MCF 10A (cell line): ENCODE data around the gene TSPAN19. TPM values are rescaled to one million over a fixed set of nuclear protein-coding genes. Genes with fewer than 3 reads are reported as not detected.

ENCODE experiments used
- Bru-seq: library from RNA; stranded (reverse); fragments of 400-500 nt; gene quantifications from one replicate; lab custom pipeline; 2021; lab: Mats Ljungman, UMichigan
- BruChase-seq, 2 experiments: library from RNA; stranded (reverse); fragments of 400-500 nt; gene quantifications; one replicate each; lab custom pipeline; 2021; lab: Mats Ljungman, UMichigan
- BruUV-seq: library from RNA; stranded (reverse); fragments of 400-500 nt; replicated peaks from 2 replicates; lab custom pipeline; 2021; lab: Mats Ljungman, UMichigan
- CTCF ChIA-PET: fragments of 300-600 bp; sonication (Branson Sonifier 250); formaldehyde crosslinking; extraction: SDS; loops from one replicate; lab custom pipeline; 2021; ENCODE audit warnings: antibody characterized with exemption, inconsistent platforms; lab: Yijun Ruan, JAX
- POLR2A ChIA-PET: fragments of 300-600, 350-650 bp; sonication (Branson Sonifier 250); formaldehyde crosslinking; extraction: SDS; loops from one replicate; lab custom pipeline; 2020; ENCODE audit warnings: antibody characterized with exemption, inconsistent platforms; lab: Yijun Ruan, JAX
- DNase-seq: peaks from one replicate; pipeline ENCODE4 v3.0.0-alpha.2; 2018; ENCODE audit not compliant: unreplicated experiment
- H3K27ac Mint-ChIP-seq: one replicate; pipeline ENCODE4 v1.8.0; 2022; ENCODE audit warnings: mild to moderate bottlenecking, low read depth, mixed read lengths; ENCODE audit not compliant: unreplicated experiment
- H3K27me3 Mint-ChIP-seq: one replicate; pipeline ENCODE4 v1.8.0; 2022; ENCODE audit warnings: mixed read lengths; ENCODE audit not compliant: insufficient read depth, unreplicated experiment
- H3K36me3 Mint-ChIP-seq: one replicate; pipeline ENCODE4 v1.8.0; 2022; ENCODE audit warnings: mild to moderate bottlenecking, moderate library complexity, mixed read lengths; ENCODE audit not compliant: insufficient read depth, unreplicated experiment
- H3K4me1 Mint-ChIP-seq: one replicate; pipeline ENCODE4 v1.8.0; 2022; ENCODE audit warnings: mixed read lengths; ENCODE audit not compliant: insufficient read depth, unreplicated experiment
- H3K4me3 Mint-ChIP-seq: one replicate; pipeline ENCODE4 v1.8.0; 2022; ENCODE audit warnings: mild to moderate bottlenecking, moderate library complexity, mixed read lengths; ENCODE audit not compliant: unreplicated experiment
- H3K9me3 Mint-ChIP-seq: one replicate; pipeline ENCODE4 v1.8.0; 2022; ENCODE audit warnings: mixed read lengths; ENCODE audit not compliant: unreplicated experiment
- intact Hi-C: fragments of 100-400 bp; cut with micrococcal nuclease; formaldehyde crosslinking; loops from 2 replicates; pipeline ENCODE4 v1.14.1; 2022
- long read RNA-seq: library from polyadenylated mRNA; stranded (forward); transcript quantifications from one replicate; pipeline ENCODE4 v2.0.0, GENCODE V29; 2022
- total RNA-seq: library from RNA; stranded (reverse); gene quantifications from 2 replicates; pipeline ENCODE4 v1.2.3, GENCODE V29; 2022
- TF ChIP-seq, protein P1 (sequence below): fragments of 200-600 bp; IDR thresholded peaks from one replicate; pipeline ENCODE4 v1.8.0; 2022; ENCODE audit warnings: antibody characterized with exemption, mild to moderate bottlenecking; ENCODE audit not compliant: unreplicated experiment

TSPAN19 gene
- total RNA-seq = 0.63 and 1.1 TPM in 2 replicates
- Bru-seq, nascent RNA = percentile 36 among the genes with signal in this experiment
- percentile 23 among the genes with signal in this experiment for BruChase-seq, experiment 1, labeled RNA remaining after a 6-hour chase
- BruChase-seq, experiment 2, labeled RNA remaining after a 2-hour chase = percentile 28 among the genes with signal in this experiment
- long read RNA-seq, partial matches to known transcripts = 0 of 4 reads
- long read RNA-seq, other reads (novel, unspliced or antisense) = 4 of 4 reads

DNA sequence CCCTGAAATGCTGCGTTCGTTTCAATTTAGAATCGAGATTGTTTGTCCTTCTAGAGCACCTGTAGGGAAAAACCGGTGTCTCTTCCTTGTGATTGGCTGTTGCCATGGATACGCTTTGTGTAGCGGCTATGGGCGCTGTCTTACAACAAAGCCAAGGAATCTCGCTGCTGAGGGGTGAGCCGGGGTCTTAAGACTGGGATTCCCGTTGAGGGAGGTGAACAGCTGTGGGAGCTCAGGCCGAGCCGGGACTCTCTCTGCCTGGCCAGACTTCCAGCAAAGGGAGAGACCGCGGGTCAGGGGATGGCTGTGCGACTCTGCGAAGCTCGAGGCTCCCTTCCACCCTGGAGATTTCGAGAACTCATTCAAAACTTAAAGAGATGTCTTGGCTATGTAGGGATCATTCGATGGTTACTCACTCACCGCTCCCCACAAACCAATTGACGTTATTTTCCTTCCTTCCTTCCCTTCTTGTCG is at the start of gene TSPAN19, which contains the start of gene LRRIQ1:
Gene TSPAN19, minus strand, starts transcription at position 44 of the 474 bp plus-strand sequence. CDS start 6,331 bp downstream, outside the sequence.
Gene LRRIQ1, plus strand, starts transcription at position 118 of the 474 bp plus-strand sequence. CDS start 1,826 bp downstream, outside the sequence.
- H3K27me3 Mint-ChIP-seq = peaks cover 11% of the 10 kb centered on the region
- no peaks in the 10 kb centered on the region for H3K9me3 Mint-ChIP-seq
- peak within 1 kb of the TSS; percentile 92 for H3K4me3 Mint-ChIP-seq
- TF ChIP-seq, protein P1, sequence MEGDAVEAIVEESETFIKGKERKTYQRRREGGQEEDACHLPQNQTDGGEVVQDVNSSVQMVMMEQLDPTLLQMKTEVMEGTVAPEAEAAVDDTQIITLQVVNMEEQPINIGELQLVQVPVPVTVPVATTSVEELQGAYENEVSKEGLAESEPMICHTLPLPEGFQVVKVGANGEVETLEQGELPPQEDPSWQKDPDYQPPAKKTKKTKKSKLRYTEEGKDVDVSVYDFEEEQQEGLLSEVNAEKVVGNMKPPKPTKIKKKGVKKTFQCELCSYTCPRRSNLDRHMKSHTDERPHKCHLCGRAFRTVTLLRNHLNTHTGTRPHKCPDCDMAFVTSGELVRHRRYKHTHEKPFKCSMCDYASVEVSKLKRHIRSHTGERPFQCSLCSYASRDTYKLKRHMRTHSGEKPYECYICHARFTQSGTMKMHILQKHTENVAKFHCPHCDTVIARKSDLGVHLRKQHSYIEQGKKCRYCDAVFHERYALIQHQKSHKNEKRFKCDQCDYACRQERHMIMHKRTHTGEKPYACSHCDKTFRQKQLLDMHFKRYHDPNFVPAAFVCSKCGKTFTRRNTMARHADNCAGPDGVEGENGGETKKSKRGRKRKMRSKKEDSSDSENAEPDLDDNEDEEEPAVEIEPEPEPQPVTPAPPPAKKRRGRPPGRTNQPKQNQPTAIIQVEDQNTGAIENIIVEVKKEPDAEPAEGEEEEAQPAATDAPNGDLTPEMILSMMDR = no peak
- H3K27ac Mint-ChIP-seq = peak within 1 kb of the TSS; percentile 88
- POLR2A ChIA-PET = interaction anchor here (0.5 to 3.2 kb wide), 8 partner anchors 16 to 180 kb away, joined by 3 to 30 read pairs (median 4); partner anchors contain the start of gene SLC6A15
- CTCF ChIA-PET = interaction anchor here (0.6 to 2.3 kb wide), 10 partner anchors 11 to 371 kb away, joined by 3 to 11 read pairs (median 3); no protein-coding TSS in a partner anchor
- no peaks in the 10 kb centered on the region for H3K36me3 Mint-ChIP-seq
- intact Hi-C loops = loop anchor here (10.0 kb wide), 1 partner anchor 291 kb away; no protein-coding TSS in a partner anchor
- BruUV-seq = no TSS peak
- H3K4me1 Mint-ChIP-seq = no peaks in the 10 kb centered on the region
- DNase-seq = peak; percentile 93

DNA sequence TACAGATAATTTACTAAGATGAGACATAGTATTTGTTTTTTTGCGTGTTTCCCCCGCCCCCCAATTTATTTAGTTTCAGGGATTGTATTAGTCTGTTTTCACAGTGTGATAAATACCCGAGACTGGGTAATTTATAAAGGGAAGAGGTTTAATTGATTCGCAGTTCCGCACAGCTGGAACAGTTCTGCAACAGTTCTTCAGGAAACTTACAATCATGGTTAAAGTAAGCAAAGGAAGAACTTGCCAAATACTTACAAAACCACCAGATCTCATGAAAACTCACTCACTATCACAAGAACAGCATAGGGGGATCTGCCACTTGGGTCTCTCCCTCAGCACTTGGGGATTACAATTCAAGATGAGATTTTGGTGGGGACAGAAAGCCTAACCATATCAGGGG is 49.0 kb upstream of the TSPAN19 start:
- intact Hi-C loops = no loop called here

DNA sequence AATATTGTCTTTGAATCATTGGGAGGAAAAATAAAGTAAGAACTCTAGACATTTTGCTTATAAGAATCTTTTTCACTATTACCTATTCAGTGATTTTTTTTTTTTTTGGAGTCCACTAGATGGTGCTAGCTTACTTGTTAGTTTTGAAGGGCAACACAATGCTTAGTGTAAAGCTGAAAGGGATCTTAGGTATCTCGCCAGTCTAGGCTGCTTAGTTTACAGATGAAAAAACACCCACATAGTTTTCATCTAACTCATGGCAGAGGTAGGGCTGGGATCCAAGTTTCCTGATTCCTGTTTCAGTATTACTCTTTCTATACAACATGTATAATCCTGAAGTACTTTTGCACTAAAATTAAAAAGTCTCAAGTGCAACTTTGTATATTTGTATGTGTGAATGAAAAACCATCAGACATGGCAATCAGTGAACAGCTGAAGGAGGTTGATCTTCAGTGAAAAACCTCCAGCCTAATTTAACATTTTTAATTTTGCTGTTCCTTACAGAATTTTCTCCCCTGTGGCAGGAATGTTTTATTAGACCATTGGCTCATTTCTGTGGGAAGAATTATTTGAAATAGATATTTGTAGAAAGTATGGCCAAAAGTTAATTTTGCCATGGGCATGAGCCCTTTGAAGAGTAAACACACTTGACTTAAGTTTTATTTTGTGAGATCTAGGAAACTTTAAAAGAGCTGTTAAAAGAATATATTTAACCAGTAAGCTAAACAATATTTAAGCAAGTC is 40.8 kb upstream of the TSPAN19 start:
- no peaks in the 10 kb centered on the region for H3K27me3 Mint-ChIP-seq
- ChIA-PET POLR2A (interaction anchor here (0.6 kb wide), 1 partner anchor 14 kb away, joined by 3 read pairs; no protein-coding TSS in a partner anchor), CTCF (interaction anchor here (0.6 to 3.6 kb wide), 27 partner anchors 12 to 875 kb away, joined by 3 to 14 read pairs (median 4); no protein-coding TSS in a partner anchor)
- H3K4me1 Mint-ChIP-seq = no peaks in the 10 kb centered on the region
- H3K9me3 Mint-ChIP-seq = no peaks in the 10 kb centered on the region
- DNase-seq = peak; percentile 87
- H3K27ac Mint-ChIP-seq = peak overlapping the region; percentile 30
- intact Hi-C loops = loop anchor here (1.0 to 5.0 kb wide), 4 partner anchors 80 to 845 kb away; no protein-coding TSS in a partner anchor
- no peak overlapping the region for H3K4me3 Mint-ChIP-seq
- TF ChIP-seq, protein P1 = peak; percentile 45
- H3K36me3 Mint-ChIP-seq = no peaks in the 10 kb centered on the region
- BruUV-seq = no TSS peak

More for the DNA sequence above, 49.0 kb upstream of the TSPAN19 start:
- DNase-seq = no peak
- H3K4me3 Mint-ChIP-seq = no peak overlapping the region
- ChIA-PET CTCF (interaction anchor here (0.5 kb wide), 1 partner anchor 131 kb away, joined by 3 read pairs; no protein-coding TSS in a partner anchor), POLR2A (no interaction called here)
- no peaks in the 10 kb centered on the region for H3K4me1 Mint-ChIP-seq
- no peaks in the 10 kb centered on the region for H3K36me3 Mint-ChIP-seq
- H3K9me3 Mint-ChIP-seq = peaks cover 6% of the 10 kb centered on the region
- BruUV-seq = no TSS peak
- no peak overlapping the region for H3K27ac Mint-ChIP-seq
- TF ChIP-seq, protein P1 = no peak
- no peaks in the 10 kb centered on the region for H3K27me3 Mint-ChIP-seq
